K562 (cell line): ENCODE results near the gene SEMA6D. TPM values are rescaled to one million over a fixed set of nuclear protein-coding genes. Genes with fewer than 3 reads are reported as not detected.

Experiments
- ATAC-seq: fragments of 200-7000 bp; cut with Tn5 transposase; 3 replicates; pipeline ENCODE4 v1.9.1; 2020; ENCODE audit warnings: moderate library complexity
- BruUV-seq: library from RNA; stranded (reverse); fragments of 400-500 nt; replicated peaks from 2 replicates; lab custom pipeline; 2021; lab: Mats Ljungman, UMichigan
- CTCF ChIA-PET: fragments of 300-600 bp; formaldehyde crosslinking; extraction: SDS; loops from one replicate; lab custom pipeline; 2021; ENCODE audit warnings: low intra/inter-chr PET ratio; lab: Yijun Ruan, JAX
- POLR2A ChIA-PET: fragments of 300-600, 350-650 bp; sonication (Branson Sonifier 250); formaldehyde crosslinking; extraction: SDS; loops from one replicate; lab custom pipeline; 2021; ENCODE audit warnings: antibody characterized with exemption, inconsistent platforms; lab: Yijun Ruan, JAX
- DNase-seq, 4 experiments: peaks; one replicate each; pipeline versions ENCODE4 v3.0.0 to v3.0.0-alpha.2; 2011 to 2018; ENCODE audit warnings: low spot score in 3 of 4, mixed read lengths in 3 of 4; ENCODE audit errors: extremely low read depth in 1 of 4
- FAIRE-seq: peaks from 2 replicates; lab custom pipeline; 2011; peaks lifted over from hg19 to GRCh38; lab: Jason Lieb, UNC
- H2AFZ ChIP-seq: 2 replicates; pipeline ENCODE4 v1.6.0; 2011; ENCODE audit warnings: low read depth, low read length, control low read depth, inconsistent platforms
- H3K27ac ChIP-seq: fragments of 200-600 bp; 3 replicates; pipeline ENCODE4 v1.8.0; 2011; ENCODE audit warnings: low read depth, mild to moderate bottlenecking, control low read depth, inconsistent platforms, low read length, moderate library complexity, mixed read lengths; ENCODE audit errors: extremely low read depth
- H3K27me3 ChIP-seq, 2 experiments: fragments of 300-600 bp in 1 of 2; 2 replicates in 1 of 2; 3 replicates in 1 of 2; pipeline versions ENCODE4 v1.6.0 to v1.8.0; 2011; ENCODE audit warnings: inconsistent platforms in 2 of 2, low read length in 2 of 2, mild to moderate bottlenecking in 1 of 2, mixed read lengths in 1 of 2, moderate library complexity in 1 of 2; ENCODE audit not compliant: control insufficient read depth in 2 of 2, insufficient read depth in 2 of 2
- H3K36me3 ChIP-seq: fragments of 300-600 bp; 3 replicates; pipeline ENCODE4 v1.8.0; 2011; ENCODE audit warnings: mild to moderate bottlenecking, low read length, inconsistent platforms; ENCODE audit not compliant: control insufficient read depth, insufficient read depth
- H3K4me1 ChIP-seq, 2 experiments: fragments of 200-600 bp in 1 of 2; replicated peaks in 1 of 2; 2 replicates in 1 of 2; 3 replicates in 1 of 2; pipeline versions ENCODE4 v1.5.1 to v1.8.0; 2011; ENCODE audit warnings: inconsistent platforms in 2 of 2, low read length in 2 of 2, mild to moderate bottlenecking in 1 of 2, mixed read lengths in 1 of 2, moderate library complexity in 1 of 2; ENCODE audit not compliant: control insufficient read depth in 2 of 2, insufficient read depth in 2 of 2
- H3K4me2 ChIP-seq: 2 replicates; pipeline ENCODE4 v1.6.1; 2011; ENCODE audit warnings: low read length, control low read depth, inconsistent platforms, mixed read lengths; ENCODE audit not compliant: insufficient read depth
- H3K4me3 ChIP-seq: fragments of 200-600 bp; sonication (generic), shearing (Covaris generic); 2 replicates; pipeline ENCODE4 v1.5.1; 2016; ENCODE audit warnings: control low read depth, inconsistent platforms
- H3K79me2 ChIP-seq: fragments of 200-600 bp; 3 replicates; pipeline ENCODE4 v1.8.0; 2011; ENCODE audit warnings: low read length, inconsistent platforms; ENCODE audit not compliant: control insufficient read depth, insufficient read depth
- H3K9ac ChIP-seq, 2 experiments: 2 replicates each; pipeline versions ENCODE4 v1.6.0 to v1.6.1; 2011; ENCODE audit warnings: low read depth in 2 of 2, low read length in 2 of 2, control low read depth in 1 of 2, inconsistent platforms in 1 of 2, mild to moderate bottlenecking in 1 of 2, mixed read lengths in 1 of 2; ENCODE audit not compliant: insufficient read depth in 1 of 2
- H3K9me1 ChIP-seq: one replicate; pipeline ENCODE4 v1.6.0; 2011; ENCODE audit warnings: inconsistent platforms, mild to moderate bottlenecking, low read length, moderate library complexity; ENCODE audit not compliant: control insufficient read depth, insufficient read depth
- H3K9me3 ChIP-seq: replicated peaks from 2 replicates; pipeline ENCODE4 v1.5.1; 2011; ENCODE audit warnings: low read depth, low read length, inconsistent platforms; ENCODE audit not compliant: control insufficient read depth, insufficient read depth
- H4K20me1 ChIP-seq: replicated peaks from 2 replicates; pipeline ENCODE4 v1.6.1; 2011; ENCODE audit warnings: low read length, inconsistent platforms, mixed read lengths; ENCODE audit not compliant: control insufficient read depth, insufficient read depth
- ESRRA ChIP-seq: fragments of 450-650 bp; IDR thresholded peaks from 2 replicates; pipeline ENCODE4 v1.6.1; 2014; ENCODE audit warnings: low read depth, mild to moderate bottlenecking, moderate library complexity, borderline replicate concordance
- HMG20B ChIP-seq: fragments of 250-450 bp; sonication (Bioruptor Pico); IDR thresholded peaks from 2 replicates; pipeline ENCODE4 v1.5.0; 2021; ENCODE audit warnings: mild to moderate bottlenecking
- NR4A1 ChIP-seq, 2 experiments: fragments of 250-450 bp in 1 of 2; fragments of 450-650 bp in 1 of 2; sonication (Bioruptor Pico) in 1 of 2; IDR thresholded peaks; 2 replicates each; pipeline versions ENCODE4 v1.4.0 to v1.6.1; 2016 to 2020; ENCODE audit warnings: mild to moderate bottlenecking in 2 of 2, missing compliant biosample characterization in 1 of 2, missing genetic modification characterization in 1 of 2, moderate library complexity in 1 of 2
- PHB ChIP-seq: fragments of 250-450 bp; sonication (Bioruptor Pico); IDR thresholded peaks from 2 replicates; pipeline ENCODE4 v1.5.0; 2021
- PPARD ChIP-seq: fragments of 250-450 bp; sonication (Bioruptor Pico); IDR thresholded peaks from 2 replicates; pipeline ENCODE4 v1.8.0; 2022; ENCODE audit warnings: inconsistent platforms, mild to moderate bottlenecking, moderate library complexity
- RBM39 ChIP-seq: fragments of 200-400 bp; formaldehyde crosslinking; optimal IDR thresholded peaks from 2 replicates; pipeline ENCODE3; 2018; ENCODE audit warnings: low read depth, low read length
- SMARCB1 ChIP-seq: IDR thresholded peaks from 2 replicates; pipeline ENCODE4 v1.6.1; 2011; ENCODE audit warnings: improper control_type of control experiment, low read depth; ENCODE audit not compliant: insufficient read length
- ZNF253 ChIP-seq: fragments of 250-450 bp; sonication (Bioruptor Pico); conservative IDR thresholded peaks from 2 replicates; pipeline ENCODE4 v1.6.1; 2021; ENCODE audit warnings: mild to moderate bottlenecking
- ZNF717 ChIP-seq: fragments of 250-450 bp; sonication (Bioruptor Pico); IDR thresholded peaks from 2 replicates; pipeline ENCODE4 v1.5.0; 2021
- WGBS: fragments of 100-300 bp; shearing (Covaris generic); methylation state at CpG from one replicate; pipeline ENCODE4 v1.1.6; 2016; ENCODE audit warnings: low coverage, mixed read lengths; ENCODE audit not compliant: insufficient coverage; ENCODE audit errors: missing lambda C conversion rate; 5-methylcytosine and 5-hydroxymethylcytosine counted together
- in situ Hi-C: fragments of 300-500 bp; cut with MboI; formaldehyde crosslinking; loops from 4 replicates; pipeline ENCODE4 v1.15.0; 2018; ENCODE audit warnings: inconsistent platforms, mixed read lengths
- intact Hi-C: fragments of 100-400 bp; cut with micrococcal nuclease; formaldehyde crosslinking; loops from 2 replicates; pipeline ENCODE4 v1.14.2; 2022
- polyA plus RNA-seq, 8 experiments: library from polyadenylated mRNA; depleted of rRNA in 4 of 8; stranded (reverse) in 5 of 8; unstranded in 3 of 8; fragments of >200 nt; fragmentation: Nextera tagmentation in 2 of 8; fragmentation: Illumina TruSeq in 1 of 8; extraction: Ambion mirVana in 2 of 8; extraction: Trizol in 1 of 8; gene quantifications; 2 replicates each; pipeline versions ENCODE4 v1.2.1 to v1.2.3, GENCODE V29; 2011 to 2014; ENCODE audit warnings: inconsistent platforms in 1 of 8, missing spikeins in 1 of 8
- total RNA-seq, 7 experiments: library from RNA; depleted of rRNA in 6 of 7; stranded (reverse); fragments of >200 nt in 6 of 7; fragmentation: Illumina TruSeq in 2 of 7; extraction: Trizol in 2 of 7; gene quantifications; 2 replicates each; pipeline versions ENCODE4 v1.2.1 to v1.2.3, GENCODE V29; 2011 to 2021; ENCODE audit warnings: low replicate concordance in 1 of 7
- TF ChIP-seq, protein P1 (sequence below): fragments of 250-450 bp; sonication (Bioruptor Pico); IDR thresholded peaks from 2 replicates; pipeline ENCODE4 v1.8.0; 2022; ENCODE audit warnings: moderate library complexity, mild to moderate bottlenecking, inconsistent platforms

Gene SEMA6D
- total and polyA plus RNA-seq, 9 of the 15 experiments (the other 6 are each of a cell fraction or from before 2014, with no cell fraction given), result not detected

DNA sequence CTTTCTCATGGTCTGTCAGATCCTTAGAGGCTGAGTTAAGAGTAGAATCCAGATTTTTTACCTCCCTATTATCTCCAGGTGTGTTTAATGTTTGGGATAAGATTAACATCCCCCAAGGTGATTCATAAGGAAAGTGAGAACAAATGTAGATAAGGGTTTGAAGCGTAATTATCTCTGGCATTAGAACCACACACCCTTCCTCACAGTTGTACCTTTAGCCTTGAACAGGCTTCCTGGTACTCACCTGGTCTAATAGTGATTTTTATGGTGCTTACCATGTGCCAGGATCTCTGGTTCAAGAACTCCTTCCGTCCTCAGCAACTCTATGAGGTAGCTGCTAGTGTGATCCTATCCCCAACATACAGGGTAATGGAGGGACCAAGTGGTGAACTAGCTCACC lies 27.7 kb downstream of the SEMA6D start:
- POLR2A ChIA-PET, result no interaction called here
- ATAC-seq (no peak), DNase-seq (no peak), FAIRE-seq (no peak)
- H3K36me3 ChIP-seq, result no peaks in the 10 kb centered on the region
- in situ Hi-C loops (no loop called here), intact Hi-C loops (no loop called here)
- CTCF ChIA-PET, result no interaction called here
- no peaks in the 10 kb centered on the region for H4K20me1 ChIP-seq
- no peaks in the 10 kb centered on the region for H3K79me2 ChIP-seq
- no TSS peak for BruUV-seq
- H3K27ac ChIP-seq, result no peak overlapping the region
- H3K9me1 ChIP-seq, result no peaks in the 10 kb centered on the region
- WGBS, result 6% methylated on average over 2 of the region's 2 CpGs
- no peaks in the 10 kb centered on the region for H3K27me3 ChIP-seq
- no peak overlapping the region for H3K9ac ChIP-seq
- H3K4me3 ChIP-seq, result no peak overlapping the region
- no peaks in the 10 kb centered on the region for H3K9me3 ChIP-seq
- no peak overlapping the region for H3K4me2 ChIP-seq
- H3K4me1 ChIP-seq, result no peaks in the 10 kb centered on the region
- TF ChIP-seq PPARD (CRISPR knock-in tag) (no peak), ESRRA (no peak), ZNF717 (CRISPR knock-in tag) (no peak), RBM39 (no peak), HMG20B (CRISPR knock-in tag) (no peak)
- TF ChIP-seq, protein P1, sequence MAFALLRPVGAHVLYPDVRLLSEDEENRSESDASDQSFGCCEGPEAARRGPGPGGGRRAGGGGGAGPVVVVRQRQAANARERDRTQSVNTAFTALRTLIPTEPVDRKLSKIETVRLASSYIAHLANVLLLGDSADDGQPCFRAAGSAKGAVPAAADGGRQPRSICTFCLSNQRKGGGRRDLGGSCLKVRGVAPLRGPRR (CRISPR knock-in tag), result no peak
- H2AFZ ChIP-seq, result no peak overlapping the region

DNA sequence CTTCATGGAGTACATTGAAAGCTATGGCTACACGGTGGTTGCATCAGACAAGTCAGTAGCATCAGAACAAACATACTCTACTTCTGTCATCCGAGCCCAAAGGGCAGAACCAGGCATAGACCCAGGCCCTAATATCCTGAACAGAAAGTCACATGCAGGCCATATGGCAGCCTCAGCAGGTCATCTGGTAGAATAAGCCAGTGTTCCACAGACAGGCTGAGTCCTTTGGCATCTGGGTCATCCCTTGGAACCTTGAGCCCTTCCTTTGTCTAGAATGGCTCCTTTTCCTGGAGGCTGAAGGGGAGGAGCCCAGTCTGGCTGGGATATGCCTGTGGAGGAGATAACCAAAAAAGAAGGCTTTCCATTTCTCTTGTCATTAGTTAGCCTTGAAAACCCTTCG lies 29.2 kb downstream of the SEMA6D start:
- DNase-seq, result no peak
- no peak overlapping the region for H3K9ac ChIP-seq
- no peak overlapping the region for H3K4me3 ChIP-seq
- 0% methylated on average over 3 of the region's 3 CpGs for WGBS
- H3K27me3 ChIP-seq, result no peaks in the 10 kb centered on the region
- intact Hi-C loops (no loop called here), in situ Hi-C loops (no loop called here)
- H3K4me2 ChIP-seq, result no peak overlapping the region
- H3K79me2 ChIP-seq, result no peaks in the 10 kb centered on the region
- no peaks in the 10 kb centered on the region for H3K9me1 ChIP-seq
- CTCF ChIA-PET, result no interaction called here
- no peaks in the 10 kb centered on the region for H3K4me1 ChIP-seq
- POLR2A ChIA-PET, result no interaction called here
- no peaks in the 10 kb centered on the region for H3K9me3 ChIP-seq
- no peaks in the 10 kb centered on the region for H4K20me1 ChIP-seq
- FAIRE-seq, result no peak
- no peaks in the 10 kb centered on the region for H3K36me3 ChIP-seq
- H3K27ac ChIP-seq, result no peak overlapping the region
- no peak for ATAC-seq
- no TSS peak for BruUV-seq
- no peak overlapping the region for H2AFZ ChIP-seq
- TF ChIP-seq NR4A1 (CRISPR knock-in tag; IDR thresholded peaks at IDR 0.05), result no peak
- no peak for TF ChIP-seq NR4A1 (tag; IDR thresholded peaks at IDR 0.05)
- no peak for TF ChIP-seq PHB (CRISPR knock-in tag)
- TF ChIP-seq SMARCB1, result no peak
- TF ChIP-seq ZNF253, result no peak
